DOHH2 (cell line): ENCODE results near the gene CD248.

Source experiments
- H3F3A ChIP-seq: fragments of 200-600 bp; sonication (generic), shearing (Covaris generic); 2 replicates; pipeline ENCODE4 v1.6.0; 2016; ENCODE audit warnings: antibody characterized with exemption, mild to moderate bottlenecking; ENCODE audit not compliant: control insufficient read depth, insufficient read depth
- H3K27ac ChIP-seq: fragments of 200-600 bp; sonication (generic); 2 replicates; pipeline ENCODE4 v1.5.1; 2014; ENCODE audit warnings: low read depth, mild to moderate bottlenecking, low read length, moderate library complexity
- H3K27me3 ChIP-seq: fragments of 200-600 bp; sonication (generic); 2 replicates; pipeline ENCODE4 v1.6.1; 2014; ENCODE audit warnings: mild to moderate bottlenecking, low read length, mixed read lengths; ENCODE audit not compliant: control insufficient read depth
- H3K36me3 ChIP-seq: fragments of 200-600 bp; sonication (generic); 2 replicates; pipeline ENCODE4 v1.6.1; 2014; ENCODE audit warnings: mild to moderate bottlenecking, low read length, moderate library complexity, mixed read lengths; ENCODE audit not compliant: control insufficient read depth
- H3K4me1 ChIP-seq: fragments of 200-600 bp; sonication (generic); 2 replicates; pipeline ENCODE4 v1.6.1; 2014; ENCODE audit warnings: mild to moderate bottlenecking, low read length, mixed read lengths; ENCODE audit not compliant: control insufficient read depth
- H3K4me2 ChIP-seq: fragments of 200-600 bp; sonication (generic); 2 replicates; pipeline ENCODE4 v1.6.0; 2014; ENCODE audit warnings: mild to moderate bottlenecking, low read length, moderate library complexity
- H3K4me3 ChIP-seq: fragments of 200-600 bp; sonication (generic); 2 replicates; pipeline ENCODE4 v1.5.1; 2014; ENCODE audit warnings: mild to moderate bottlenecking, low read length, mixed read lengths
- H3K79me2 ChIP-seq: fragments of 200-600 bp; sonication (generic); 2 replicates; pipeline ENCODE4 v1.6.1; 2014; ENCODE audit warnings: mild to moderate bottlenecking, low read length, mixed read lengths; ENCODE audit not compliant: control insufficient read depth
- H3K9me2 ChIP-seq: fragments of 200-600 bp; sonication (generic); replicated peaks from 2 replicates; pipeline ENCODE4 v1.6.1; 2014; ENCODE audit warnings: mild to moderate bottlenecking, low read length, mixed read lengths; ENCODE audit not compliant: control insufficient read depth
- H3K9me3 ChIP-seq: fragments of 200-600 bp; sonication (generic); 2 replicates; pipeline ENCODE4 v1.6.1; 2014; ENCODE audit warnings: antibody characterized with exemption, low read length, mixed read lengths; ENCODE audit not compliant: control insufficient read depth, insufficient read depth
- H4K20me1 ChIP-seq: fragments of 200-600 bp; sonication (generic); 2 replicates; pipeline ENCODE4 v1.6.0; 2014; ENCODE audit warnings: low read depth, mild to moderate bottlenecking, antibody characterized with exemption, low read length, moderate library complexity; ENCODE audit not compliant: control insufficient read depth, insufficient read depth
- CTCF ChIP-seq: fragments of 200-600 bp; sonication (generic); IDR thresholded peaks from one replicate; pipeline ENCODE4 v1.5.1; 2014; ENCODE audit warnings: antibody characterized with exemption, mild to moderate bottlenecking, low read depth, low read length; ENCODE audit not compliant: poor library complexity, severe bottlenecking
- EZH2phosphoT487 ChIP-seq: fragments of 200-600 bp; sonication (generic); IDR thresholded peaks from 2 replicates; pipeline ENCODE4 v1.6.1; 2017; ENCODE audit warnings: borderline replicate concordance, mild to moderate bottlenecking, antibody characterized with exemption, low read length, moderate library complexity, mixed read lengths

The CD248 gene

DNA sequence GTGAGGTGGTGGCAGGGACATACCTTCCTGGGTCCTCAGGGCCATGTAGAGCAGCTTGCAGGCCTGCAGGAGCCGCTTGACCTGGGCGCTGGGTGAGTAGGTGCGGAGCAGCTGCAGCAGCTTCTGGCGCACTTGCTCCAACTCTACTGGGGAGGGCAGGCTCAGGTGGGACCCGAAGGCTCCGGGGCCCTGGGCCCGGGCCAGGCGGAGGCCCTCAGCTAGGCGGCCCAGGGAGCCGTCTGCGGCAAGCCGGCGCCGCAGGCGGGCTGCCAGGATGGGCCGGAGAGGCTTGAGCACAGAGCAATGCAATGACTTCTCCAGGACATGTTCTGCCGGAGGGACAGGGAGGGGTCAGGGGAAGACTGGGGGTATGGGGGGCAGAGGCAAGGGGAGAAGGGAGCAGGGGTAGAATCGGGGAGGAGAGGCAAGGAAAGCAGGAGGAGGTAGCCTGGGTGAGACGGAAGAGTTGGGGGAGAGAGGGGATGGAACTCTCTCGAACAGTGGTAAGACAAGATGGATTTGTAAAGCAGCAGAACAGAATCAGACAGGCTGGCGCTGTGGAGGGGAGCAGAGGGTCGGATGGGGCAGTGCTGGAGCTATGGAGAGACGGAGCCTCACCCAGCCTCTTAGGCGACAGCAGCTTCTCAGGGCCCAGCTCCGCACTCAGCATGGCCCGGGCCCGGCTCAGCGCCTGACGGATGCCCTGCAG lies 17.2 kb upstream of the CD248 start:
- H3K4me2 ChIP-seq, result no peak overlapping the region
- H3K79me2 ChIP-seq, result no peaks in the 10 kb centered on the region
- H3K4me3 ChIP-seq, result no peak overlapping the region
- H3K9me2 ChIP-seq, result no peaks in the 10 kb centered on the region
- H3K4me1 ChIP-seq, result peaks cover 10% of the 10 kb centered on the region
- TF ChIP-seq EZH2phosphoT487 (no peak), CTCF (no peak)
- no peaks in the 10 kb centered on the region for H3K9me3 ChIP-seq
- H3F3A ChIP-seq, result no peaks in the 10 kb centered on the region
- no peaks in the 10 kb centered on the region for H3K27me3 ChIP-seq
- no peak overlapping the region for H3K27ac ChIP-seq
- H3K36me3 ChIP-seq, result peaks cover 18% of the 10 kb centered on the region
- H4K20me1 ChIP-seq, result no peaks in the 10 kb centered on the region

DNA sequence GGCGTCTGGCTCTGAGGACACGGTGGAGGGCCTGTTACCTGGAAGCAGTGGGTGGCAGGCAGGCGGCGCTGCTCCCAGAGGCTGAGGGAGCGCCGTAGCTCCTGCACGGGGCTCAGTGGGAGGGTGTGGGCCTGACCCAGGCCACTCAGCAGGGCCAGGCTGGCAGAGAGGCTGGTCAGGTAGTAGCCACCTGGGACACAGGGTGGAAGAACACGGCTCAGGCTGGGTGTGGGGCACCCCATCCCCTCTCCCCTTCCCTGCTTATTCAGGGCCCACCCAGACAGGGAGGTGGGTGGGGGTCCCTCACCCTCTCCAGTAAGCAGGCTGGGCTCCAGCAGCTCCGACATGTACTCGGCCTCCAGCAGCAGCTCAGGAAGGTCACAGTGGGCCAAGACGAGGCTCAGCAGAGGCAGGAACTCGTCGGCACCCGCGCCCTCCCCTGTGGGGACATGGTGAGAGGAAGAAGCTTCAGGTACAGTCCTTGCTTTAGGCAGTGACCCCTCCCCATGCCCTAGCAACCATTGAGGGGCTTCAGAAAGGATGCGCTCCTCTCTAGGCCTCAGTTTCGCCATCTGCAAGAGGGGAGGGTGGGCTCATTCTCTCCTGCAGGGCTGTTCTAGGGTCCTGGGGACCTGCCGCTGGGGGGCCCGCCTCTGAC lies 16.5 kb upstream of the CD248 start:
- H3F3A ChIP-seq, result no peaks in the 10 kb centered on the region
- H3K9me2 ChIP-seq, result no peaks in the 10 kb centered on the region

DNA sequence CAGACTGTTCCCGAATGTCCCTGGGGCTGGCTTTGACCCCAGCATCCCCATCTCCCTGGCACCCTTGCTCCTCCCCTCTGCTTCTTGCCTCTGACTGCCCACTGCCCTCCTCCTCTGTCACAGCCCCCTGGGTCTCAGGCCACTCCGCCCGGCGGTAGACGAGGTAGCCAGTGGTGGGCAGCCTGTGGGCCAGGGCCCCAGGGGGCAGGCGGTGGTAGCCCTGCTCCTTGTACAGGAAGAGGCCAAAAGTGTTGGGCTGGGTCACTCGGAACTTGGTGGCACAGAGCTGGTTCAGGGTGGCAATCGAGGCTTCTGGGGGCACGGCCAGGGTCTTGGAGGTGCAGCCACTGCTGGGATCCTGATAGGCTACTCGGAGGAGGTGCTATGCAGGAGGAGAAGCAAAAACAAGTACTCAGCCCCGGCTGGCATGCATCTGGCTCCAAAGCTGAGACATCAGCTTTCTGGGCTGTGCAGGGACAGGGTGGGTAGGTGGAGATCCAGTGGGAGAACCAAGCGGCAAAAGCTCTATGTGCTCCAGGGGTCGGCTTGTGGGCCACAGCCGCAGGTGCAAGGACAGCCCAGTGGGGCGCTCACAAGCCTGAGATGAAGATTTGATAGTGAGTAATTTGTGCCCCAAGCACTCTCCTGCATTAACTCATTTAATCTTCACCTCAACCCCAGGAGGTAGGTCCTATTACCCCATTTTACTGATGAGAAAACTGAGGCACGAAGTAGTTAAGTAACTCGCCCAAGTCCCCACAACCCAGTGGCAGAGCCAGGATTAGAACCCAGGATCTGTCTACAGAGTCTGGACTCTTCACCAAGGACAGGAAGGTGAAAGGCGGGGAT lies 15.8 kb upstream of the CD248 start:
- peaks cover 9% of the 10 kb centered on the region for H3K36me3 ChIP-seq
- H3K4me3 ChIP-seq, result no peak overlapping the region
- no peak overlapping the region for H3K4me2 ChIP-seq
- H3K9me2 ChIP-seq, result no peaks in the 10 kb centered on the region
- H4K20me1 ChIP-seq, result no peaks in the 10 kb centered on the region
- no peaks in the 10 kb centered on the region for H3K9me3 ChIP-seq
- H3K79me2 ChIP-seq, result no peaks in the 10 kb centered on the region
- no peaks in the 10 kb centered on the region for H3K27me3 ChIP-seq
- H3K4me1 ChIP-seq, result peaks cover 24% of the 10 kb centered on the region
- no peaks in the 10 kb centered on the region for H3F3A ChIP-seq
- no peak for TF ChIP-seq CTCF
- no peak for TF ChIP-seq EZH2phosphoT487
- no peak overlapping the region for H3K27ac ChIP-seq

More for the DNA sequence above, 16.5 kb upstream of the CD248 start:
- Histone ChIP-seq H3K4me2 (no peak overlapping the region), H3K36me3 (peaks cover 11% of the 10 kb centered on the region), H3K4me1 (peaks cover 17% of the 10 kb centered on the region), H3K9me3 (no peaks in the 10 kb centered on the region), H3K27me3 (no peaks in the 10 kb centered on the region), H3K27ac (no peak overlapping the region), H3K79me2 (no peaks in the 10 kb centered on the region), H3K4me3 (no peak overlapping the region), H4K20me1 (no peaks in the 10 kb centered on the region)
- TF ChIP-seq EZH2phosphoT487 (no peak), CTCF (no peak)
